HTR-8/SVneo (cell line): ENCODE measurements around the gene MAK.
"Not testable (repeated sequence)": the region's sequence is repeated elsewhere in the genome, so short reads cannot be mapped to it uniquely, and the experiment has no call there.

Source experiments
- DNase-seq: peaks from one replicate; pipeline ENCODE4 v3.0.0; 2011; ENCODE audit warnings: low spot score, mixed read lengths; ENCODE audit not compliant: insufficient read length
- FAIRE-seq: peaks from 2 replicates; lab custom pipeline; 2011; peaks lifted over from hg19 to GRCh38; lab: Jason Lieb, UNC

MAK gene

DNA sequence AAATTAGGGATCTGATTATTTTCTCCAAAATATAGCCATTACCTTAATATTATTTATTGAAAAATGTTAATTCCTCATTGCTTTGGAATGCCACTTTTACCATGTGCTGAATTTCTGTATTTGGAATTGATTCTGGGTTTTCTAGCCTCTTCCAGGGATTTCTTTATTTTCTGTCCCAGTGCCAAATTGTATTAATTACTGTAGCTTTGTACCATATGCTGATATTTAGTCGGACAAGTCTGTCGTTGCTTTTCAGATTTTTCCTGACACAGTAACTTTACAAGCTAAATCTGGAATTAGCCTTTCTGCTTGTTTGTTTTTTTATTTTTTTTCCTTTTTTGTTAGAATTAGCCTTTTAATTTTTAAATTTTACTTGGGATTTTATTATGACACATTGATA is 101.6 kb downstream of the MAK start:
- DNase-seq (no peak), FAIRE-seq (no peak)

DNA sequence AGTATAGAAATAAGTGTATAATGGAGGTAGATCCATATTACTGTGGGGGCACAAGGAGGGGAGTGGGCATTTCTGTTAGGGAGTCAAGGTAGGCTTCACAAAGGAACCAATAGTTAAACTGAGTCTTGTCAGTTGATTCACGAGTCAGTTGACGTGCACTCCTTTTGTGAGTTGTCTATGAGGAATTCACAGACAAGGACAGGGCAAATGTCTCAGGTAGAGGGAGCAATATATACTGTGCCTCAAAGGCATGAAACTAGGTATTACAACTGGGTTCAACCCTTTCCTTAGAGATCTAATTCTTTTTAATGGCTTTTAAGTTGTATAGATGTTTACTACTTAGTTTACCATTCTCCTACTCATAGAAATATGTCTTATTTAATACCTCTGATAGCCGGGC is 104.5 kb downstream of the MAK start:
- FAIRE-seq, result no peak
- no peak for DNase-seq

DNA sequence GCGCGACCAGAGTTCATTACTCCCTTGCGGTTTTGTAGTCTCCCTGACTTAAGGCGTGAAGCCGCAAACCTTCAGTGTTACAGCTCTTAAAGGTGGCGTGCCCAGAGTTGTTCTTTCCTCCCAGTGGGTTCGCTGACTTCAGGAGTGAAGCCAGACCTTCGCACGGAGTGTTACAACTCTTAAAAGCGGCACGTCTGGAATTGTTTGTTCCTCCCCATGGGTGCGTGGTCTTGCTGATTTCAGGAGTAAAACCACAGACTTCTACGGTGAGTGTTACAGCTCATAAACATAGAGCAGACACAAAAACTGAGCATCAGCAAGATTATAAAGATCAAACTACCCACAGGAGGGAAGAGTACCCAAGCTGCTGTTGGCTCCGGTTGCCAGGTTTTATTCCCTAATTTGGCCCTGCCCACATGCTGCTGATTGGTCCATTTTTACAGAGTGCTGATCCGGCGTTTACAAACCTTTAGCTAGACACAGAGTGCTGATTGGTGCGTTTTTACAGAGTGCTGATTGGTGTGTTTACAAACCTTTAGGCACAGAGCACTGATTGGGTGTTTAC is 105.1 kb downstream of the MAK start:
- no peak for DNase-seq
- FAIRE-seq, result no peak

- DNase-seq (no peak), FAIRE-seq (no peak)
Measured at GRCh38 chr6:10730254-10730653, 108.1 kb downstream of the MAK start.

GRCh38 chr6:10725716-10726115 is 112.6 kb downstream of the MAK start:
- DNase-seq (no peak), FAIRE-seq (no peak)

DNA sequence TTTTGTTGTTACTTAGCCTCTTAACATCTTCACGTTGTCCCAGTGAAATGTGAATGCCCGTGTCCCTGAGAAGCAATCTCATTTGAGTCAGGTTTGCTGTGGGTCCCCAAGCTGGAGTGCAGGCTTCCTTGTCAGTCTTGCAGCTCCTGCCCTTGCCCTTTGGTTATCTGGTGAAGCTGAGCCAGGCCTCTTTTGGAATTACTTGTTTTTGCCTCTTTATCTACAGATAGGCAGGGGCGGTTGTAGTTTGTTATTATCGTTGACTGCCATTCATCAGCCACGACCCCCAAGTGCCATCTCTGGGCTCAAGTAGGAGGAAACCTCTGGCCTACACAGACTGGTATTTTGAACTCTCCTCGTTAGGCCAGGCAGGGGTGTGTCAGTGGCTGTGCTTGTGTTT is 113.3 kb downstream of the MAK start:
- no peak for DNase-seq
- FAIRE-seq, result no peak

GRCh38 chr6:10723567-10723881 is 114.8 kb downstream of the MAK start:
- FAIRE-seq, result no peak
- DNase-seq, result no peak

DNA sequence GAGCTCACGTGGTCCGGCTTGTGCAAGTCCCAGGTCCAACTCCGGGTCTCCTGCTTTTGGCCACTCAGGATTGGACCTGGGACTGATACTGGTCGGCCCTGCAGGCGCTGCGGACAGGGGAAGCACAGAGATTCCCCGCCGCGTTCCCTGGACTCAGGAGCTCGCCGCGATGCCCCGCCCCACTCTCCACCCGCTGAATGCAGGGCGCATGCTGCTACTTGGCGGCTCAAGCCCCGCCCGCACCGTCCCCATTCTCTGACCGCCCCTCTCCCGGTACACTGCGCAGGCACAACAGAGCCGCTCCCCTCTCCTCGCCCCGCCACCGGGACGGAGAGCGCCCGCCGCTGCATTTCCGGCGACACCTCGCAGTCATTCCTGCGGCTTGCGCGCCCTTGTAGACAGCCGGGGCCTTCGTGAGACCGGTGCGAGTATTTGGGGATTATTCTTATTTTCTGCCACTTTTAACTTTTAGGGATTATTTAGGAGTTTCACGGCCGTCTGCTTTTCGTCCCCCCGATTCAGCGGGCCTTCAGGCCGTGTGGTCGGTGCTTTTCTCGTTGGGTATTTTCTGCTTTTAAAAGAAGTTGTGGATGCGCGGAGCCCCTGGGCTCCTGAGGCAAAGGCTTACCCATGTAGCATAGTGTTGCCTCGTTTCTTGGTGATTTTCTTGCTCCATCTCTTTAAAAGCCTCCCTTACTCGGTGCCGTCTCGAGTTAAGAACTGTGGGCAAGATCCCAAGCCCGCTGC is 115.3 kb downstream of the MAK start, which contains the start of gene TMEM14C:
TMEM14C (plus strand) TSS at position 251 of the 747 bp plus-strand sequence. CDS start 1,544 bp downstream, outside the sequence.
- DNase-seq (peak; percentile 97), FAIRE-seq (peak; percentile 79)

DNA sequence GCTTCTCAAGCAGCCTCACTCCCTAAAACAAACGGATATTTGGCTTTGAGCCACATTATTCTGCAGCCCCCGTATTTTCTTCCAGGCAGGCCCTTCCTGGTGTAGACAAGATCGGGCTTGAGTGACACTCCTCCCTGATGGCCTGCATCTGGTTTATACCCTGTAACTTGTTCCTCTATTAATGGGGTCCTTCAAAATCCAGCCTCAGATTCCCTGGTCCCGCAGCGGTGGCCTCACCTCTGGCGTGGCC is 115.8 kb downstream of the MAK start:
- no peak for DNase-seq
- no peak for FAIRE-seq

- no peak for FAIRE-seq
- no peak for DNase-seq
Measured at GRCh38 chr6:10721850-10722569, 116.3 kb downstream of the MAK start.

DNA sequence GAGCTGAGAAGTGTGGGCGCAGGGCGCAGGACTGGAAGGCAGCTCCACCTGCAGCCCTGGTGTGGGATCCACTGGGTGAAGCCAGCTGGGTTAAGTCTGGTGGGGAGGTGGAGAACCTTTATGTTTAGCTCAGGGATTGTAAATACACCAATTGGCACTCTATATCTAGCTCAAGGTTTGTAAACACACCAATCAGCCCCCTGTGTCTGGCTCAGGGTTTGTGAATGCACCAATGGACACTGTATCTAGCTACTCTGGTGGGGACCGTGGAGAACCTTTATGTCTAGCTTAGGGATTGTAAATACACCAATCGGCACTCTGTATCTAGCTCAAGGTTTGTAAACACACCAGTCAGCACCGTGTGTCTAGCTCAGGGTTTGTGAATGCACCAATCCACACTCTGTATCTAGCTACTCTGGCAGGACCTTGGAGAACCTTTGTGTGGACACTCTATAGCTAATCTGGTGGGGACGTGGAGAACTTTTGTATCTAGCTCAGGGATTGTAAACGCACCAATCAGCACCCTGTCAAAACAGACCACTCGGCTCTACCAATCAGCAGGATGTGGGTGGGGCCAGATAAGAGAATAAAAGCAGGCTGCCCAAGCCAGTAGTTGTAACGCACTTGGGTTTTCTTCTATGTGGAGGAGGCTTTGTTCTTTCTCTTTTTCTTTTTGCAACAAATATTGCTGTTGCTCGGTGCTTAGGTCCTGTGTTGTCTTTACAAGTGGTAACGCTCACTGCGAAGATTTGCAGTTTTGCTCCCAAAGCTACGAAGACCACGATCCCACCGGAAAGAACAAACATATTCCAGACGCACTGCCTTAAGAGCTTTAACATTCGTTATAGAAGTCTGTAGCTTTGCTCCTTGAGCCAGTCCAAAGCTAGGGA is 117.1 kb downstream of the MAK start:
- not testable (repeated sequence) for DNase-seq, FAIRE-seq

- DNase-seq, result no peak
Measured at GRCh38 chr6:10720265-10720959, 117.9 kb downstream of the MAK start.

DNA sequence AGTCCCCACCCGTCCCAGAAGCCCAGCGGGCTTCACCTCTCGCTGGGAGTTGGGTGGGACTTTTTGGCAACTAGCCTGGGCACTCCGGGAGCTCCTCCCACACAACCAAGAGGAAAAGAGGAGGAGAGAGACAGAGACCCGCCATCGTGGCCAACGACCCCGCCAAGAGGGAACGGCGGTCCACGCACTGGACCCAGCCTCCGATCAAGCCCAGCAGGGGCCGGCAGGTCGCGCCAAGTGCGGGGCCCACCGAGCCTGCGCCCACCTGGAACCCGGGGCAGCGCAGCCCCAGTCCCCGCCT is 118.4 kb downstream of the MAK start:
- DNase-seq, result no peak
- no peak for FAIRE-seq

More at GRCh38 chr6:10720265-10720959, 117.9 kb downstream of the MAK start:
- FAIRE-seq, result no peak

GRCh38 chr6:10719296-10719963 is 118.9 kb downstream of the MAK start:
- DNase-seq (no peak), FAIRE-seq (no peak)

DNA sequence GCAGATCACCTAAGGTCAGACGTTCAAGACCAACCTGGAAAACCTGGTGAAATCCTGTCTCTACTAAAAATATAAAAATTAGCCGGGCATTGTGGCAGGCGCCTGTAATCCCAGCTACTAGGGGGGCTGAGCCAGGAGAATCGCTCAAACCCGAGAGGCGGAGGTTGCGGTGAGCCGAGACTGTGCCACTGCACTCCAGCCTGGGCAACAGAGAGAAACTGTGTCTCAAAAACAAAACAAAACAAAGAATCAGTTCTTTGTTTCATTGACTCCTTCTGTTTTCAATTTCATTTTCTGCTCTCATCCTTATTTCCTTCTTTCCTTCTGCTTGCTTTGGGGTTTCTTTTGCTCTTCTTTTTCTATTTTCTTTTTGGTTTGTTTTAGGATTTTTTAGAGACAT is 124.4 kb downstream of the MAK start:
- DNase-seq, result no peak
- no peak for FAIRE-seq
